Measurements from ENCODE around the gene AUTS2.

AUTS2 gene

DNA sequence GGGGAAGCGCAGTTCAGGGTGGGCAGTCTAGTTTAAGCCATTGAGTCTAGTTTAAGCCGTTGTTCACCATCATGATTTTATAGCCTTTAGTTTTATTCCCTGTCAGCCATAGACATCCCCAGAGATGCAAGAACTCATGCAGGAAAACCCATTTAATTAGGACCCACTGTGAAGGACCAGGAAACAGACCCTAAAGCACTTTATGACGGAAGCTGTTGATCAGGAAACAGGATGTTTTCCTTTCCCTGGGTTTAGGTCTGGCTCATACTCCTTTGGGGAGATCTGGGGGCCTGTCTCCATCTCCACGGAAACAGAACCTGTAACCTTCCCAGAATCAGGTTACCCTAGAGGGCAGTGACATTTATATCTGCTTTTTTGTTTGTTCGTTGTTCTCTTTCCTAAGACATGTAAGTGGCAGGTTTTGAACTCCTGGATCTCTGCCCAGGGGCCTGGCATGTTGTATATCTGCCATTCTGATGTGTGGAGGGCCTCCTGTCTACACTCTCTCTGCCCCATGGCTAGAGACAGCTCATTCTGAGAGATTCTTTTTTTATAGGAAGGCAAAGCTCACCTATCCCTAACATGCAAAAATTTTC, 876.5 kb downstream of the AUTS2 start:
- no peaks in the 10 kb centered on the region for H3K9me3 Mint-ChIP-seq (ENCODE audit: low read depth)

DNA sequence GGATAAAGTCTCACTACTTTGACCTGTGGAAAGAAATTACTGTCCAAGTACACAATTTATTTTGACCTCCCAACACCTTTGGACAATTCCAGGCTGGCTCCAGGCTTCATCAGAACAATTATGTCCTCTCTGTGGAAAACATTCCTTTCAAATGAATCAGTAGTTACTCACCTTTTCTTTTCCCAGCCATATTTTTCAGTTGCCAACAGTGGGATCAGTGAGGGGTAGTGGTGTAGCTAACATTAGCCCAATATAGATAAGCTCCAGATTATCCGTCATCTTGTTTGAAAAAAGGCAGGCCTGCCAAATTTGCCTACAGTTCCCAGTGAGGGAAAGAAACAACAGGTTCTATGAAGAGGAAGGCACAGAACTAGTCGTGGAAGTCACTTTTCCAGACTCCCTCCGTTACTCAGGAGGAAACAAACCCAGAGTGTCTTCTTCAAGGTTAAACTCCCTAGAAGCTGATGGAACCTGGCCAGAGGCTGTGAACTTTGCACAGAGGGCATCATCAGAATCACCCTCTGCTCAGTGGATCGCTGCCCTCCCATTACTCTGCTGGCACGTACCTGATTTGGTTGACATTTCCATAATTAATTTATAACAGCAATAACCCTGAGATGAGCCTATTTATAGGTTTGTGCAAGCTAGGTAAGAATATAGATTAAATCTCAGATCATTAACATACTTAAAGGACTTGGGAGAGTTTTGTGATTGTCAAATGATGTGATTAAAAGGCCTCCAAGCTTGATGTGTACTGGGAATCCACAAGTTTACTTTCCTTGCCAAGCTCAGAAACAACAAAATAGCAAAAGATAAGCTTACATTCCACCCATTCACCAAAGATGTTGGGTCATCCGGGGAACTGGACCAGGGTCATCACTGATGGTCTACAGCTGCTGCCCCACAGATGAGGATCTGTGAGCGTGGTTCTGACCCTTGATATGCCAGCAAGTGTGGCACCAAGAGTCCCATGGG, 879.0 kb downstream of the AUTS2 start:
- Mint-ChIP-seq H3K36me3 (no peaks in the 10 kb centered on the region), H3K27me3 (no peaks in the 10 kb centered on the region), H3K27ac (no peak overlapping the region), H3K9me3 (ENCODE audit: low read depth) (no peaks in the 10 kb centered on the region), H3K4me3 (no peak overlapping the region), H3K4me1 (ENCODE audit: low read depth) (no peaks in the 10 kb centered on the region)

More for the DNA sequence above, 876.5 kb downstream of the AUTS2 start:
- H3K36me3 Mint-ChIP-seq = no peaks in the 10 kb centered on the region
- H3K4me1 Mint-ChIP-seq (ENCODE audit: low read depth) = no peaks in the 10 kb centered on the region
- no peak overlapping the region for H3K27ac Mint-ChIP-seq
- H3K27me3 Mint-ChIP-seq = no peaks in the 10 kb centered on the region
- H3K4me3 Mint-ChIP-seq = no peak overlapping the region

DNA sequence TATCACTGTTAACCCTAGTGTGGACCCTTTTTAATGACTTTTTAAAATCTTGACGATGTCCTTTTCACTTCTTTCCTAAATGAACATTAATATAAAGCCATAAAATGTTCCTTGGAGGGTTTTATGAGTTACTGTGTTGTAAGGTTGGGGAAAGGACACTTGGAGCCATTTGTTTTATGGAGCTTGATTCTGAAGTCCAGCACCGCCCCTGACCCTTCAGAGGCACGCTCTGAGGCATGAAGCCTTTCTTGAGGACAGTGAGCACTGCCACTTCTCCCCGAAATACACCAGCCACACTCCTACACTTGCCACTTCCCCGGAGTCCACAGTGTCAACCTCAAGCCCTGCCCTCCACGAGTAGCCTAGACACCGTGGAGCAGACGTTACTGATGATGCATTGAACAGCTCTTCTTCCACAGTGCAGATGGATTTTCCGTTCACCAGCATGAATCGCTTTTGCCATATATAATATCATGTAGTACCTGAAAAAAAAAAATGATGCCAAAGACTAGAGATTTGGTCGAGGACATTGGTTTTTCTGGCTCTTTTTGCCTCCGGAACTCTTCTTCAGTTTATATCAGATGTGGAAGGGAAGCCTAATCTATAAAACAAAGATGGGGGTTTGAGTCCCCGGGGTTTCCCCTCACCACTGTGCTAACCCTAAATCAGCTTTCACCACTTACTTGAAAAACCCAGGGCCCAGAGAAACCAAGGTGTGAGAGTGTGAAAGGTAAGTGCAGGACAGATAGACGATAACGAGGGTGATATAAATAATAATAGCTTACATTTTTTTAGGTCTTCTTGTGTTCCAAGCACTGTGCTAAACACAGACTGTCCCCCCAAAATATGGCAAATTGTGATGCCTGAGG, 881.1 kb downstream of the AUTS2 start:
- no peaks in the 10 kb centered on the region for H3K9me3 Mint-ChIP-seq (ENCODE audit: low read depth)
- H3K4me1 Mint-ChIP-seq (ENCODE audit: low read depth) = no peaks in the 10 kb centered on the region
- no peak overlapping the region for H3K27ac Mint-ChIP-seq
- no peaks in the 10 kb centered on the region for H3K27me3 Mint-ChIP-seq
- H3K36me3 Mint-ChIP-seq = no peaks in the 10 kb centered on the region
- no peak overlapping the region for H3K4me3 Mint-ChIP-seq

DNA sequence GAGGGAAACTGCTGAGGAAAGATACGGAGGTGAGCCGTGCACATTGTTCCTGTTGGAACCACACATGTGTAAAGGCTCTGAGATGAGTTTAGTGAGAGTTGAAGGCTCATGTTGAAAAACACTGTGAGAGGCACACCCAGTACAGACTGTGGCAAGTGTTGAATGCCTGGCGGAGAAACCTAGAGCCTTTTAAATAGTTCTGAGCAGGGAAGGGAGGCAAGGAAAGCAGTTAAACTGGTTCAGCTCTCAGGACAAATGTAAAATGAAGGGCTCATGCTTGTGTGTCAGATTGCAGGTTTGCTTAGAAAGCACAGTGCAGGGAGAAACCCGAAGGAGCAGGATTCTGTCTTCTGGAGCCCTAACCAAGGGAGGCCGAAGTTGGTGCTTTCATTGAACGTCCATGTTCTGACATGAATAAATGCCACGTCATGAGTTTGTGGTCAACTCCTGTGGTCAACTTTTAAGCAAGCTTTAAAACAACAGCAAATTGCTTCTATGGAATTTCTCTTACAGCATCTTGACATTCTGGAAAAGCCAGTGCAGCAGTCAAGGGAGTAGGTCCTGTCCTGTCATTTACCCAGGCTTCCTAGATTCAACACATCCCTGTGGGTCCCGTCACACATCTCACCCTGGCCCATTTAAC, 882.8 kb downstream of the AUTS2 start:
- no peaks in the 10 kb centered on the region for H3K4me1 Mint-ChIP-seq (ENCODE audit: low read depth)
- H3K9me3 Mint-ChIP-seq (ENCODE audit: low read depth) = peaks cover 3% of the 10 kb centered on the region
- H3K27me3 Mint-ChIP-seq = no peaks in the 10 kb centered on the region
- H3K36me3 Mint-ChIP-seq = no peaks in the 10 kb centered on the region
- no peak overlapping the region for H3K4me3 Mint-ChIP-seq
- H3K27ac Mint-ChIP-seq = no peak overlapping the region

DNA sequence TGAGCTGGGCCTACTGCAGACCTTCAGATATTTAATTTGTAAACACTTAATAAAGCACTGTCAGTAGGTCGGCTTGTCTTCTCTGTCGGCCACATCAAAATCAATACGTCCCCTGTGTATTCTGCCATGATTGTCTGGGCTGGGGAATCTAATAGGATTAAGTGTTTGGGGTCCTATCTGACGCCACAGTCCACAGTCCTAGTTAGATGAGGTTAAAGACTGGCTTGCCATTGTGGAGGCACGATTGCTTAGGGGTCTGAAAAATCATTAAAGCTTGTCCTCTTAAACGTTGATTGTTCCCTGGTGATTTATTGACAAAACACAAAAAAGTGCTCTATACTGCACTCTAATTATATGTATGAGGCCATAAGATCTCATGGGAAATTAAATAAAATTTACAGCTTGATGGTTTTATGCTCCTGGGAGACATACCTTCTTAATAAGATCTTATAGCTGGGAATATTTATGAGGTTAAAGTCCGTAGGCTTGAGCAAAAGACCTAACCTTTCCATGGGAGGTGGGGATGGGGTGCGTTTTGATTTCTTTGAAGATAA, 883.4 kb downstream of the AUTS2 start:
- H3K27ac Mint-ChIP-seq = no peak overlapping the region
- H3K4me3 Mint-ChIP-seq = no peak overlapping the region
- H3K4me1 Mint-ChIP-seq (ENCODE audit: low read depth) = no peaks in the 10 kb centered on the region
- H3K27me3 Mint-ChIP-seq = no peaks in the 10 kb centered on the region
- peaks cover 3% of the 10 kb centered on the region for H3K9me3 Mint-ChIP-seq (ENCODE audit: low read depth)
- no peaks in the 10 kb centered on the region for H3K36me3 Mint-ChIP-seq

DNA sequence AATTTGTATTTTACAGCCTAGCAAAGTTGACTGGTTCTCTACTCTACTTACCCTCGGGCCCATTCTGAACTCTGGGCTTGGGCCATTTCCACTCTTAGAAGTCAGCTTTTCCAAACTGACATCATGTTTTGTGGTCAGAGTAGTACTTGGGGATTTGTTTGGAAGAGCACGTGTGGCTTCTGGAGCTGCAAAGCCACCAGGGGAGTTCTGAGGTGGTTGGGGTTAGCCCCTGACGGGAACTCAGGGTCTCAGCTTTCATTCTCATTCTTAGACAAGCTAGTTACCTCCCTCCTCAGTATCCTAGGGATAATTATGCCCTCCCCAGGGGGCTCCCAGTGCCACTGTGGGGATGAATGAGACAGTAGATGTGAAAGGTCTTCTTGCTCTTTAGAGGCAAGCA, 886.0 kb downstream of the AUTS2 start:
- H3K27ac Mint-ChIP-seq = no peak overlapping the region

DNA sequence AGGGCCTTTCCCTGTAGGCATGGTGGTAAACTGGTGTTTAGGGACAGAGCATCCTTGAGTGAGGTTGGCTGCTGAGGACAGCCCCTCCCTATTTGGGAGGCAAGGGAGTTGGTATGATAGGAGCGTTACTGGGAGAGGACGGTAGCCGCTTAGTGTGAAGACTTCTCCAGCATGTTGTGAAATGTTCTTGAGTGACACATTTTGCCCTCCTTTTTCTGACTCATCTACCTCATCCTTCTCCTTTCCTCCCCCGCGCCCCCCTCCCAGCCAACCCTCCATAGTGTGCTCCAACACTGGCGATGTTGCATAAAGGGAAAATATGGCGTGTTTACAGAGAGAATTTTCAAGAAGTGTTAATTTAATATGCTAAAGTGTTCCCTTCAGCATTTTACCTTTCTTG, 888.7 kb downstream of the AUTS2 start:
- Mint-ChIP-seq H3K9me3 (ENCODE audit: low read depth) (peaks cover 3% of the 10 kb centered on the region), H3K27ac (no peak overlapping the region), H3K4me3 (no peak overlapping the region), H3K27me3 (no peaks in the 10 kb centered on the region), H3K4me1 (ENCODE audit: low read depth) (no peaks in the 10 kb centered on the region), H3K36me3 (no peaks in the 10 kb centered on the region)

More for the DNA sequence above, 886.0 kb downstream of the AUTS2 start:
- no peaks in the 10 kb centered on the region for H3K4me1 Mint-ChIP-seq (ENCODE audit: low read depth)
- no peaks in the 10 kb centered on the region for H3K27me3 Mint-ChIP-seq
- H3K36me3 Mint-ChIP-seq = no peaks in the 10 kb centered on the region
- peaks cover 3% of the 10 kb centered on the region for H3K9me3 Mint-ChIP-seq (ENCODE audit: low read depth)
- no peak overlapping the region for H3K4me3 Mint-ChIP-seq

DNA sequence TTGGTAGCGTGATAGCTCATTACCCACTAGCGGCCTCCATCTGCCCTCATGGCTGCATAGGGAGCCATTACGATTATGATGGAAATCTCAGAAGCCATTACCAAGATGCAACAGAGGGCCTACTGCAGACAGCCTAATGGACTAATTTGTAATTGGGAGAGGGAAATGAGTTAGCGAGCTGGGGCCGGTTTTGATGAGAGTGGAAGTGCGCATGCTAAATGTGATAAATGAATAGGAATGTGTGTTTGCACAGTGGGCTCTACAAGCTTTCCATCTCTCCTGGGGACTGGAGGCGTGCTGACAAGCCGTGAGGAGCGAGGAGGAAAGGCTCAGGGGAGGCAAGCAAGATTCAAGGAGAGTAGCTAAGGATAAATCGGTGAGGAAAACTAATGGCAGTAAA, 889.2 kb downstream of the AUTS2 start:
- no peaks in the 10 kb centered on the region for H3K27me3 Mint-ChIP-seq
- H3K36me3 Mint-ChIP-seq = no peaks in the 10 kb centered on the region
- no peak overlapping the region for H3K27ac Mint-ChIP-seq
- H3K9me3 Mint-ChIP-seq (ENCODE audit: low read depth) = peaks cover 3% of the 10 kb centered on the region
- no peaks in the 10 kb centered on the region for H3K4me1 Mint-ChIP-seq (ENCODE audit: low read depth)
- H3K4me3 Mint-ChIP-seq = no peak overlapping the region

DNA sequence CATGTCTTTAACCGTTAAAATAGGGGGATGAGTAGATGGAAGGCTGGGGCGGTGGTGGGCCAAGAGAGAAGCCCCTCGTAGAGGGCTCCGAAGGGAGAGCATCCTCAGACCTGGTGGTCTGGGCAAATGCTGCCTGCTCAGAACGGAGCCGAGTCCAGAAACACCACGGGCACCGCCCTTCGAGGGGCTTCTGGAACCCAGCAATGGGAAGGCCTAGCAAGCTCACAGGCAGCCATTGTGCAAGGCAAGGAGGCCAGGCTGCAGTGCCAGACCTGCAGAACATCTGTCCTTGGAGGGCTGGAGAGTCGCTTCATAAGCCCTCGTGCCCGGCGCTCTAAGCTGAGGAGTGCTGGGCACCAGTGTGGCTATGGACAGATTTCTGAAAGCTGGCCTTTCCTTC, 889.6 kb downstream of the AUTS2 start:
- H3K9me3 Mint-ChIP-seq (ENCODE audit: low read depth) = peaks cover 3% of the 10 kb centered on the region
- H3K27me3 Mint-ChIP-seq = no peaks in the 10 kb centered on the region
- no peaks in the 10 kb centered on the region for H3K36me3 Mint-ChIP-seq
- no peak overlapping the region for H3K4me3 Mint-ChIP-seq
- no peak overlapping the region for H3K27ac Mint-ChIP-seq
- no peaks in the 10 kb centered on the region for H3K4me1 Mint-ChIP-seq (ENCODE audit: low read depth)

DNA sequence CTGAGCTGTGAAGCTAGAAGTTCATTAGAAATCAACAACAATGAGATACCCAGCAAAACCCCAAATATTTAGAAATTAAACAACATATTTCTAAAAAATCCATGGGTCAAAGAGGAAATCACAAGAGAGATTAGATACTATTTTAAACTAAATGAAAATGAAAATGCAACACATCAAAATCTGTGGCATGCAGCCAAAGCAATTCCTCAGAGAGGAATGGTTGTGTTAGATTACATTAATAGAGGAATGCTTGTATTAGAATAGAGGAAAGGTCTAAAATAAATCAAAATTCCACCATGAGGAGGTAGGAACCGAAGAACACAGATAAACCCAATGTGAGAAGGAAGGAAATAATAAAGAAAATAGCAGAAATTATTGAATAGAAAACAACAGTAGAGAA, 891.5 kb downstream of the AUTS2 start:
- H3K4me1 Mint-ChIP-seq (ENCODE audit: low read depth) = no peaks in the 10 kb centered on the region
- H3K27me3 Mint-ChIP-seq = no peaks in the 10 kb centered on the region
- H3K27ac Mint-ChIP-seq = no peak overlapping the region
- H3K9me3 Mint-ChIP-seq (ENCODE audit: low read depth) = peaks cover 3% of the 10 kb centered on the region
- no peak overlapping the region for H3K4me3 Mint-ChIP-seq
- no peaks in the 10 kb centered on the region for H3K36me3 Mint-ChIP-seq

DNA sequence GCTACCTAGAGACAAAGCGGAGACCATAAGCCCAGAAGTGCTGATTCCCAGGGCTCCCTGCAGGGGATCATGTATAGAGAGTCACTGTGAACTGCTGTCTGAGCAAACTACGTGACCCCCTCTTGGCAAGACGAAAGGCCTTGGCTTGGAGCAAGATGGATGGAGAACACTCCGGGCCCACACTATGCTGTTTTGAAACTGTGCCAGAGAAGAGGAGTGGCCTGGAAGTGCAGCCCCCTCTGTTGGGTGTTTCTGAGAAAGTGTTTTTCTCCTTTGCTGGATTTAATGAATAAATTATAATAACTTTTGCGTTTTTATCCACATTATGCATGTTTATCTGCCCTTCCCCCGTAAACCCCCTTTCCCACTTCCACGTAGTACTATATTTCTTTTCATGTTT, 894.4 kb downstream of the AUTS2 start:
- no peaks in the 10 kb centered on the region for H3K27me3 Mint-ChIP-seq
- H3K9me3 Mint-ChIP-seq (ENCODE audit: low read depth) = no peaks in the 10 kb centered on the region
- H3K4me1 Mint-ChIP-seq (ENCODE audit: low read depth) = no peaks in the 10 kb centered on the region
- H3K27ac Mint-ChIP-seq = no peak overlapping the region
- no peak overlapping the region for H3K4me3 Mint-ChIP-seq
- no peaks in the 10 kb centered on the region for H3K36me3 Mint-ChIP-seq

DNA sequence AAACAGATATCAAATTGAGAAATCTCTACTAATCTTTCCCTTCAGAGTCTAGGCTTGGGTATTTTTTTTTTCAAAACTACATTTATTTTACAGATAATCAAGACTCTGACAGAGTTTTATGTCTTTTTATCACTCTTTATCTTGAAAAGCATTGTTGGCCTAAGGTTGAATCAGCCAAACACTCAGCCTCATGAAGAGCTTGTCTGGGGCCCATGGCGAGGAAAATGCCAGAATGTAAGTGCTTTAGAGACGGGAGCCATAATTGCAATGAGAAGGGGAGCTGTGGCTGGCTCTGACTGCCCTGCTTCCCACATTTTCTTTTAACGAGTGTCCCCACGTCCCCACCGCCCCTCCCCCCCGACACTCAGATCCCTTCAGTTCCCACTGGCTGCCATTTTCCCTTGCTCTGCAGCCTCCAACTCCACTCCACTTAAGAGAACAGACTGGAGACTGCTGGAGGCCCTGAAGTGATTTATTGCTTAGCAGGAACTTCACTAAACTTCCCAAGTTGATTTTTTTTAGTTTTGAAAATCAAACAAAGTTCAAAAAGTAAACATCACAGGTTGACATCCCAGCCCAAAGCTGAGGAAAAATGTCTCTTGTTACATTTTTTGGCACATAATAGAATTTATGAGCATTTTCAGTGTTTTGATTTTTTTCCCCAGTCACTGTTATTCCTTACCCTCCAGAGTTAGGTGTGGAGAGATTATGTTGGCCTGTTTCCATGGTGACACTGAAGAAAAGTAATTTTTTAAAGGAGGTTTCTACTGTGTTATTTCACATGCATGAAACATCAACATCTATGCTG, 896.2 kb downstream of the AUTS2 start:
- H3K9me3 Mint-ChIP-seq (ENCODE audit: low read depth) = no peaks in the 10 kb centered on the region
- no peak overlapping the region for H3K27ac Mint-ChIP-seq
- no peaks in the 10 kb centered on the region for H3K27me3 Mint-ChIP-seq
- H3K36me3 Mint-ChIP-seq = no peaks in the 10 kb centered on the region
- no peak overlapping the region for H3K4me3 Mint-ChIP-seq
- H3K4me1 Mint-ChIP-seq (ENCODE audit: low read depth) = no peaks in the 10 kb centered on the region

DNA sequence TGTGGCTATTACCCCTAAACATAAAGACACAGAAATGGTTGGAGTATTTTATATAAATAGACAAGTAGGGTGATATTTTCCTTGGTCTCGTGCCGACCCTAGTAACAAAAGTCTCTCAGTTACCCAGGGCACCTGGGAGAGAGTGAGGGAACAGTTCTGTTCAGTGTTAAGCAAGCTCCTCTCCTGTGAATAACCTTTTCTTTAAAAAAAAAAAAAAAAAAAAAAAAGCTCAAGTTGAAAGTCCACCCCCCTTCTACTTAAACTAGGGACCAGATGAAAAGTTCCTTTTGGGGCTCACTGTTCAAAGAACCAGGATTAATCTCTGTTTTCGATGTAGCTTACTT, 896.7 kb downstream of the AUTS2 start:
- H3K27ac Mint-ChIP-seq = no peak overlapping the region
- H3K4me1 Mint-ChIP-seq (ENCODE audit: low read depth) = no peaks in the 10 kb centered on the region
- no peaks in the 10 kb centered on the region for H3K9me3 Mint-ChIP-seq (ENCODE audit: low read depth)
- no peaks in the 10 kb centered on the region for H3K36me3 Mint-ChIP-seq
- H3K4me3 Mint-ChIP-seq = no peak overlapping the region
- H3K27me3 Mint-ChIP-seq = no peaks in the 10 kb centered on the region

DNA sequence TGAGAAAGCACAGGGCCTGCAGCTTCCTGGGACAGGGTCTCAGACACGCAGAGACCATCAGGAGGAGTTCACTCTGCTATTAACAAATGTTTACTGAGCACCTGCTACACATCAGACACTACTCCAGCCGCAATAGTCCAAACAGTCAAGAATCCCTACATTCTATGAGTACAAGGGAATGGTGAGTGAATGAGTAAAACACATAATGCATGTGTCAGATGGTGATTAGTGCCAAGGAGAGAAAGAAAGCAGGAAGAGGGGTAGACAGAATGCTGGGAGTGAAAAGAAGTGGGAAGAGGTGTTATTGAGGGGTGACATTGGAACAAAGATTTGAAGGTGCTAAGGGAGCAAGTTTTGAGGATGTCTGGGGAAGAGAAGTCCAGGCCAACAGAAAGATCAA, 899.5 kb downstream of the AUTS2 start:
- no peaks in the 10 kb centered on the region for H3K9me3 Mint-ChIP-seq (ENCODE audit: low read depth)
- no peak overlapping the region for H3K27ac Mint-ChIP-seq
- H3K27me3 Mint-ChIP-seq = no peaks in the 10 kb centered on the region
- H3K4me1 Mint-ChIP-seq (ENCODE audit: low read depth) = no peaks in the 10 kb centered on the region
- no peaks in the 10 kb centered on the region for H3K36me3 Mint-ChIP-seq
- H3K4me3 Mint-ChIP-seq = no peak overlapping the region
